Activated CD4-positive, alpha-beta memory T cell treated with anti-CD3 and anti-CD28 coated beads for 36 hours (primary cell): ENCODE data around the gene PAEP. TPM values are rescaled to one million over a fixed set of nuclear protein-coding genes. Genes with fewer than 3 reads are reported as not detected.

ENCODE experiments used
- CTCF ChIA-PET: fragments of 350-600 bp; sonication (Branson Sonifier 250); formaldehyde crosslinking; loops from one replicate; lab custom pipeline; 2021; ENCODE audit warnings: antibody characterized with exemption, inconsistent platforms; lab: Charles Lee
- POLR2A ChIA-PET: fragments of 350-600 bp; sonication (Branson Sonifier 250); formaldehyde crosslinking; loops from one replicate; lab custom pipeline; 2021; ENCODE audit warnings: antibody characterized with exemption; lab: Charles Lee
- DNase-seq: peaks from one replicate; pipeline ENCODE4 v3.0.0-alpha.2; 2020
- H3K27ac Mint-ChIP-seq: one replicate; pipeline ENCODE4 v1.8.0; 2021; ENCODE audit warnings: mixed read lengths
- H3K27me3 Mint-ChIP-seq: one replicate; pipeline ENCODE4 v1.8.0; 2021; ENCODE audit warnings: mixed read lengths
- H3K36me3 Mint-ChIP-seq: one replicate; pipeline ENCODE4 v1.8.0; 2021; ENCODE audit warnings: mixed read lengths
- H3K4me1 Mint-ChIP-seq: one replicate; pipeline ENCODE4 v1.8.0; 2021; ENCODE audit warnings: low read depth, mixed read lengths
- H3K4me3 Mint-ChIP-seq: one replicate; pipeline ENCODE4 v1.8.0; 2021; ENCODE audit warnings: mild to moderate bottlenecking, mixed read lengths
- H3K9me3 Mint-ChIP-seq: one replicate; pipeline ENCODE4 v1.8.0; 2021; ENCODE audit warnings: mixed read lengths
- intact Hi-C: fragments of 100-400 bp; cut with micrococcal nuclease; formaldehyde crosslinking; loops from one replicate; pipeline ENCODE4 v1.15.1; 2023
- total RNA-seq, 2 experiments: library from RNA; stranded (reverse); gene quantifications; one replicate each; pipeline ENCODE4 v1.2.3, GENCODE V29; 2021

PAEP gene
- total RNA-seq, 2 experiments from 2014 or later = not detected

DNA sequence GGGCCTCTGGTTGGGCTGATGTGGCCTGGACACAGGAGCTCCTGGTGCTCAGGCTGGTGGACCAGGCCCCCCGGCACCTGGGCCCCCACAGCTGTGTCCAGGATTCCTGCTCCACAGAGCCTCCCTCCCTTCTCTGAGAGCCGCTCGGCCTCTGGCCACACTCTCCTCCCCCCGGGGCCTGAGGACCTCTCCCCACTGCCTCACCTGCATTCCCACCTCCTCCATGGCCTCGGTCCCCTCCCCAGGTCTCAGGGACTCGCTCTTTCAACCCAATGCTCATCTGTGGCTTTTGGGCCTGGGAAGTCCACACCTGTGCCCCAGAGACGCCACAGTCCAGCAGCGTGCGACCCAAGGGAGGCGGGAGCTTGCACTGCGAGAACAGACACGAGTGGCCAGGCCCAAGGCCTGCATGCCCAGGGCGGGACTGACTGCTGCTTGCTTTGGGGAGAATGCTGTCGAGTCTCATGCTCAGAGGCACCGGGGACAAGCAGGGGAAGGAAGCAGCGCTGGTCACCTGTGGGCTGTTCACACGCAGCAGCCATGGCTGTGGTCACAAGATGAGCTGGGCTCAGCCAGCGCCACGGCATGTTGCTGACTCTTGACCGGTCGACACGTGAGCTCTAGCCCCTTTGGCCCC is 14.6 kb downstream of the PAEP start:
- Mint-ChIP-seq H3K27ac (no peak overlapping the region), H3K4me3 (no peak overlapping the region), H3K36me3 (no peaks in the 10 kb centered on the region), H3K4me1 (no peaks in the 10 kb centered on the region), H3K27me3 (peaks cover 2% of the 10 kb centered on the region), H3K9me3 (no peaks in the 10 kb centered on the region)
- ChIA-PET POLR2A (no interaction called here), CTCF (no interaction called here)
- DNase-seq = no peak
- intact Hi-C loops = no loop called here

- ChIA-PET CTCF (no interaction called here), POLR2A (no interaction called here)
- DNase-seq = no peak
- H3K9me3 Mint-ChIP-seq = no peaks in the 10 kb centered on the region
- no peak overlapping the region for H3K4me3 Mint-ChIP-seq
- no peak overlapping the region for H3K27ac Mint-ChIP-seq
- intact Hi-C loops = no loop called here
- H3K36me3 Mint-ChIP-seq = no peaks in the 10 kb centered on the region
- H3K27me3 Mint-ChIP-seq = peaks cover 2% of the 10 kb centered on the region
- H3K4me1 Mint-ChIP-seq = no peaks in the 10 kb centered on the region
Observed at GRCh38 chr9:135577256-135577655, 15.7 kb downstream of the PAEP start.

- Mint-ChIP-seq H3K27ac (no peak overlapping the region), H3K4me1 (no peaks in the 10 kb centered on the region), H3K9me3 (no peaks in the 10 kb centered on the region), H3K4me3 (no peak overlapping the region), H3K27me3 (peaks cover 2% of the 10 kb centered on the region), H3K36me3 (no peaks in the 10 kb centered on the region)
- intact Hi-C loops = no loop called here
- ChIA-PET POLR2A (no interaction called here), CTCF (no interaction called here)
- DNase-seq = no peak
Observed at GRCh38 chr9:135579356-135579755, 17.8 kb downstream of the PAEP start.

DNA sequence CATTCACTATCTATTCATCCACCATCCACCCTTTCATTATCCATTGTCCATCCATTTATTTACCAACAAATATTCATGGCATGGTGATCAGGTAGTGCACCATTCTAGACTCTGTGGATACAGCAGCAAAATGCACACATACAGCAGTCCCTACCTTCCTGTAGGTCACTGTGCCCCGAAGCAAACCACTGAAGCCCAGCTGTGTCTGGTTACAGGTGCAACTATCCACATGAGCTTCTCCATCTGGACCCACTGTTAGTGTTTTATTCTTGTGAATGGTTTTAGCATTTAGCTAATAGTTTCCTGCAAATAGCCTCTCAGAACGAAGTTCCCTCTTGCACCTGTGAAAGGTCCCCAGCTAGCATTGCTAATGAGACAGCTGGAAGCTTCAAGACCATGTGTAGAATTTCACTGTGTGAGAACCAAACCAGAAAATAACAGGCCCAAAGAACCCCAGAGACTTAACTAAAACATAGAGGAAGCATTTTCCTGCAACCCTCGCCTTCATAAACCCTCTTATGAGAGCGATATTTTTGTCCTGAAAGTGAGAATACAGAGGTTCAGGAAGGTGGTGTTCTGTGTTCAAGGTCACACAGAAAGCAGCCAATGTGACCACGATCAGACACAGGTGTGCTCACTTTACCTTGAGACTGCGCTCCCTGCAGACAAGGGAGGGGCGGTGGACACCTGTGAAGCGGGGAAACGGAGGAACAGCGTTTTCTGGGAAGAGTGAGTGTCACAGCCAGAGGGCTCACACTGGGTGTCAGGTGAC is 18.5 kb downstream of the PAEP start:
- CTCF ChIA-PET = no interaction called here
- no peaks in the 10 kb centered on the region for H3K36me3 Mint-ChIP-seq
- H3K27ac Mint-ChIP-seq = no peak overlapping the region

GRCh38 chr9:135580664-135581380 is 19.3 kb downstream of the PAEP start:
- Mint-ChIP-seq H3K4me3 (no peak overlapping the region), H3K9me3 (no peaks in the 10 kb centered on the region), H3K27me3 (no peaks in the 10 kb centered on the region), H3K36me3 (no peaks in the 10 kb centered on the region), H3K27ac (no peak overlapping the region), H3K4me1 (no peaks in the 10 kb centered on the region)
- CTCF ChIA-PET = no interaction called here
- DNase-seq = no peak
- POLR2A ChIA-PET = no interaction called here
- intact Hi-C loops = no loop called here

More for the DNA sequence above, 18.5 kb downstream of the PAEP start:
- intact Hi-C loops = no loop called here
- Mint-ChIP-seq H3K4me3 (no peak overlapping the region), H3K4me1 (no peaks in the 10 kb centered on the region), H3K9me3 (no peaks in the 10 kb centered on the region), H3K27me3 (no peaks in the 10 kb centered on the region)
- POLR2A ChIA-PET = no interaction called here
- no peak for DNase-seq

DNA sequence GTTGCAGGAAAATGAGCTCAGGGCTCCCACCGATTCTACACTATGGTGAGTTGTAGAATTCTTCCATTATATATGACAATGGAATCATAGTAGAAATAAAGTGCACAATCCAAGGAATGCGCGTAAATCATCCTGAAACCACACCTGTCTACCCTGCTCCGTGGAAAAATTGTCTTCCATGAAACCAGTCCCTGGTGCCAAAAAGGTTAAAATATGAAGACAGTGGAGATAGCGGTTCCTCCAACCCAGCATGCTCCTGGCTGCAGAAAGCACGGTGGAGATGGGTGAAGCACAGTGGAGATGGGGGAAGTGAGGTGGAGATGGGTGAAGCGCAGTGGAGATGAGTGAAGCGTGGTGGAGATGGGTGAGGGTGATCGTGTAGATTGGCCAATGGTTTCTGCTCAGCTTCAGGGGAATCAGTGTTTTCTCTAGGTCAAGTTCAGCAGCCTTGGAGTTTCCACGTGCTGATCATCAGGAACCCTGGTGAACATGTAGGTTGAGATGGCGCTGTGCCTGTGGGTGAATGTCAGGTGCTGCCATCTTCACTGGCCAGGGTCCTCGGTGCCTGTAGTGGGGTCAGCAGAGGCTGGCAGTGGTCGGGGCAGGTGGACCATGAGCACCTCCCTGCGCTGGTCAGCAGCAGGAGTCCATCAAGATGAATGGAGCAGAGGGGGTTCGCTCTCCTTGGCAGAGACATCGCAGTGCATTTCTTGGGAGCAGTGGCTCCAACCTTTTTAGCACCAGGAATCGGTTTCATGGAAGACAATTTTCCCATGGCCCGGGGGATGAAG is 20.3 kb downstream of the PAEP start:
- CTCF ChIA-PET = no interaction called here
- no peaks in the 10 kb centered on the region for H3K36me3 Mint-ChIP-seq
- no peaks in the 10 kb centered on the region for H3K27me3 Mint-ChIP-seq
- intact Hi-C loops = no loop called here
- no peaks in the 10 kb centered on the region for H3K4me1 Mint-ChIP-seq
- no peak overlapping the region for H3K27ac Mint-ChIP-seq
- POLR2A ChIA-PET = no interaction called here
- no peak overlapping the region for H3K4me3 Mint-ChIP-seq
- DNase-seq = no peak
- H3K9me3 Mint-ChIP-seq = no peaks in the 10 kb centered on the region

DNA sequence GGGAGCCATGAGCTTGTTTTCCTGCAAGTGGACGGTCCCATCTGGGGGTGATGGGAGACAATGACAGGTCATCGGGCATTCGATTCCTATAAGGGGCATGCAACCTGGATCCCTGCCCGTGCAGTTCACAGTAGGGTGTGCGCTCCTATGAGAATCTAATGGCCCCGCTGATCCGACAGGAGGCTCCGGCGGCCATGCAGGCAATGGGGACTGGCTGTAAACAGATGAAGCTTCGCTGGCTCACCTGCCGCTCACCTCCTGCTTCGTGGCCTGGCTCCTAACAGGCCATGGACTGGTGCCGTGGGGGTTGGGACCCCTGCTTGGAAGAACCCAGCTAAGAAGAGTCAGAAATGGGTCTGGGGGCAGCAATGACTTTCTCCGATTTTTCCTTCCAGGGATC is 21.0 kb downstream of the PAEP start:
- H3K4me3 Mint-ChIP-seq = no peak overlapping the region
- intact Hi-C loops = no loop called here
- H3K9me3 Mint-ChIP-seq = no peaks in the 10 kb centered on the region
- no peak for DNase-seq
- H3K27ac Mint-ChIP-seq = no peak overlapping the region
- no peaks in the 10 kb centered on the region for H3K27me3 Mint-ChIP-seq
- CTCF ChIA-PET = no interaction called here
- H3K36me3 Mint-ChIP-seq = no peaks in the 10 kb centered on the region
- POLR2A ChIA-PET = no interaction called here
- no peaks in the 10 kb centered on the region for H3K4me1 Mint-ChIP-seq

GRCh38 chr9:135582966-135583687 is 21.6 kb downstream of the PAEP start:
- H3K27ac Mint-ChIP-seq = no peak overlapping the region
- no peaks in the 10 kb centered on the region for H3K36me3 Mint-ChIP-seq
- DNase-seq = no peak
- intact Hi-C loops = no loop called here
- POLR2A ChIA-PET = no interaction called here
- no peaks in the 10 kb centered on the region for H3K9me3 Mint-ChIP-seq
- no peaks in the 10 kb centered on the region for H3K4me1 Mint-ChIP-seq
- H3K27me3 Mint-ChIP-seq = no peaks in the 10 kb centered on the region
- CTCF ChIA-PET = no interaction called here
- no peak overlapping the region for H3K4me3 Mint-ChIP-seq

- no peaks in the 10 kb centered on the region for H3K4me1 Mint-ChIP-seq
- no peak overlapping the region for H3K4me3 Mint-ChIP-seq
- intact Hi-C loops = no loop called here
- H3K36me3 Mint-ChIP-seq = no peaks in the 10 kb centered on the region
- no peak overlapping the region for H3K27ac Mint-ChIP-seq
- no peaks in the 10 kb centered on the region for H3K27me3 Mint-ChIP-seq
- H3K9me3 Mint-ChIP-seq = no peaks in the 10 kb centered on the region
- CTCF ChIA-PET = no interaction called here
- DNase-seq = no peak
- POLR2A ChIA-PET = no interaction called here
Observed at GRCh38 chr9:135583688-135584011, 22.1 kb downstream of the PAEP start.

- H3K36me3 Mint-ChIP-seq = no peaks in the 10 kb centered on the region
- no peak for DNase-seq
- H3K27ac Mint-ChIP-seq = no peak overlapping the region
- H3K9me3 Mint-ChIP-seq = no peaks in the 10 kb centered on the region
- intact Hi-C loops = no loop called here
- no peaks in the 10 kb centered on the region for H3K27me3 Mint-ChIP-seq
- no peak overlapping the region for H3K4me3 Mint-ChIP-seq
- ChIA-PET POLR2A (no interaction called here), CTCF (no interaction called here)
- H3K4me1 Mint-ChIP-seq = no peaks in the 10 kb centered on the region
Observed at GRCh38 chr9:135584371-135584770, 22.8 kb downstream of the PAEP start.

DNA sequence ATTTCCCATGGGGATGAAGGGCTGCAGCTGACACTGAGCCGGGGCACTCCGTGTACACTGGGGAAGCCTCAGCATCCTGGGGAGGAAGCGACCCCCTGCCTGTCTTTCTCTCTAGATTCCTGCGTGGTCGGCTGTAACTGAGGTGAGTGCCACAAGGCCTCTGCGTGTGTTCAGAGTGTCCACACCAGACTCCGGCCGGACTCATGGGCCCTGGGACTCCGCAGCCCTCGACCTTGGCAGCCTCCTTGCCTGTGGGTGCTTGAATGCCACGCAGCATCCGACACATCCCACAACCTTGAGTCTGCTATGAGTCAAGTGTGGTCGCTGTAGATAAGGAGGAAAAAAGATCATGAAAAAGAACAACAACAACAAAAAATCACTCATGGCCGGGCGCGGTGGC is 23.4 kb downstream of the PAEP start:
- intact Hi-C loops = no loop called here
- H3K27me3 Mint-ChIP-seq = no peaks in the 10 kb centered on the region
- DNase-seq = no peak
- ChIA-PET CTCF (no interaction called here), POLR2A (no interaction called here)
- H3K27ac Mint-ChIP-seq = no peak overlapping the region
- no peaks in the 10 kb centered on the region for H3K9me3 Mint-ChIP-seq
- no peak overlapping the region for H3K4me3 Mint-ChIP-seq
- H3K4me1 Mint-ChIP-seq = no peaks in the 10 kb centered on the region
- H3K36me3 Mint-ChIP-seq = no peaks in the 10 kb centered on the region
